Measurements from ENCODE around the gene GFOD1.

GRCh38 chr6:13397359-13398068 is 89.9 kb downstream of the GFOD1 start:
- TF ChIP-seq CTCF (IDR thresholded peaks at IDR 0.05) (no peak), POLR2A (IDR thresholded peaks at IDR 0.05) (no peak)
